ENCODE results near the gene MRGPRX1. TPM values are rescaled to one million over a fixed set of nuclear protein-coding genes. Genes with fewer than 3 reads are reported as not detected.

The MRGPRX1 gene
- total RNA-seq, 1 experiment from 2014 or later, result not detected

DNA sequence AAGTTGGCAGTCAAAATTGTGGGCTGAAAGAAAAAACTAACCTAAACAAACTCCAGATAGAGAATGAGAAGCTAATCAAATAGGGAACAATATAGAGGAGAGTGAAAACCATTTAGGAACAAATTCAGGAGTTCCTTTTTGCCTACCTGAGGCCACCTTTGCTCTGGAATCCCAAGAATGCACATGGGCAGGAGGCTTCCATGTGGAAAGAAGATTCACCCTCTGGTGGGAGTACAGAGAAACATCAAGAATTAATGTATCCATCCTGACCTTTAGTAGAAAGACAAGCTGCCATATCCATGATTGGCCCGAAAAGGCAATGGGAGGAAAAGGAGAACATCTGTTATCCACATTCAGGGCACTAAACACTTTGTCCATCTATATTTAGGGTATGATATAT is 35.0 kb upstream of the MRGPRX1 start:
- TF ChIP-seq, protein P1, sequence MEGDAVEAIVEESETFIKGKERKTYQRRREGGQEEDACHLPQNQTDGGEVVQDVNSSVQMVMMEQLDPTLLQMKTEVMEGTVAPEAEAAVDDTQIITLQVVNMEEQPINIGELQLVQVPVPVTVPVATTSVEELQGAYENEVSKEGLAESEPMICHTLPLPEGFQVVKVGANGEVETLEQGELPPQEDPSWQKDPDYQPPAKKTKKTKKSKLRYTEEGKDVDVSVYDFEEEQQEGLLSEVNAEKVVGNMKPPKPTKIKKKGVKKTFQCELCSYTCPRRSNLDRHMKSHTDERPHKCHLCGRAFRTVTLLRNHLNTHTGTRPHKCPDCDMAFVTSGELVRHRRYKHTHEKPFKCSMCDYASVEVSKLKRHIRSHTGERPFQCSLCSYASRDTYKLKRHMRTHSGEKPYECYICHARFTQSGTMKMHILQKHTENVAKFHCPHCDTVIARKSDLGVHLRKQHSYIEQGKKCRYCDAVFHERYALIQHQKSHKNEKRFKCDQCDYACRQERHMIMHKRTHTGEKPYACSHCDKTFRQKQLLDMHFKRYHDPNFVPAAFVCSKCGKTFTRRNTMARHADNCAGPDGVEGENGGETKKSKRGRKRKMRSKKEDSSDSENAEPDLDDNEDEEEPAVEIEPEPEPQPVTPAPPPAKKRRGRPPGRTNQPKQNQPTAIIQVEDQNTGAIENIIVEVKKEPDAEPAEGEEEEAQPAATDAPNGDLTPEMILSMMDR (IDR thresholded peaks at IDR 0.05; ENCODE audit: unreplicated experiment), result no peak
- H3K36me3 Mint-ChIP-seq (ENCODE audit: insufficient read depth, unreplicated experiment), result no peaks in the 10 kb centered on the region
- H3K27ac Mint-ChIP-seq (ENCODE audit: low read depth, unreplicated experiment), result no peak overlapping the region
- no peak for DNase-seq (ENCODE audit: unreplicated experiment)
- peaks cover 74% of the 10 kb centered on the region for H3K27me3 Mint-ChIP-seq (ENCODE audit: insufficient read depth, unreplicated experiment)
- CTCF ChIA-PET, result no interaction called here
- H3K9me3 Mint-ChIP-seq (ENCODE audit: unreplicated experiment), result no peaks in the 10 kb centered on the region
- no peaks in the 10 kb centered on the region for H3K4me1 Mint-ChIP-seq (ENCODE audit: insufficient read depth, unreplicated experiment)
- BruUV-seq (replicated peaks), result no TSS peak
- no peak overlapping the region for H3K4me3 Mint-ChIP-seq (ENCODE audit: unreplicated experiment)
- POLR2A ChIA-PET, result interaction anchor here (0.7 kb wide), 1 partner anchor 71 kb away, joined by 4 read pairs; no protein-coding TSS in a partner anchor
- intact Hi-C loops (cut with micrococcal nuclease), result no loop called here

DNA sequence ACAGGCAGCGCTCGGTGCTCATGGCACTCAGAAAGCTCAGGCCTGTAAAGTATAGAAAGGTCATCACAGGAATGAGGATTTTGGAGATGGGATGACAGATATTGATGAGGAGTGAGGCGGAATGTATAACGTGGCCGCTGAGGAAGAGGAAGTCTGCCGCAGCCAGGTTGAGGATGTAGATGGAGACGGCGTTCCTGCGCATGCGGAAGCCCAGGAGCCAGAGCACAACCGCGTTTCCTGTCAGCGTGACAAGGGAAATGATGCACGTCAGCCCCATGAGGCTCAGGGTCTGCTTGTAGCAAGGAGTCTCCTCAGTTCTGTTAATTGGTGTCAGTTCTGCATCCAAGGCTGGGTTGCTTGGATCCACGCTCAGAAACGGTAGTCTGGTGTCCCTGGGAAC is 33.1 kb upstream of the MRGPRX1 start:
- BruUV-seq (replicated peaks), result no TSS peak
- H3K36me3 Mint-ChIP-seq (ENCODE audit: insufficient read depth, unreplicated experiment), result no peaks in the 10 kb centered on the region
- TF ChIP-seq, protein P1 (IDR thresholded peaks at IDR 0.05; ENCODE audit: unreplicated experiment), result no peak
- H3K9me3 Mint-ChIP-seq (ENCODE audit: unreplicated experiment), result no peaks in the 10 kb centered on the region
- no peak overlapping the region for H3K27ac Mint-ChIP-seq (ENCODE audit: low read depth, unreplicated experiment)
- H3K4me1 Mint-ChIP-seq (ENCODE audit: insufficient read depth, unreplicated experiment), result no peaks in the 10 kb centered on the region
- H3K27me3 Mint-ChIP-seq (ENCODE audit: insufficient read depth, unreplicated experiment), result peaks cover 92% of the 10 kb centered on the region
- CTCF ChIA-PET, result no interaction called here
- H3K4me3 Mint-ChIP-seq (ENCODE audit: unreplicated experiment), result no peak overlapping the region
- intact Hi-C loops (cut with micrococcal nuclease), result no loop called here
- POLR2A ChIA-PET, result no interaction called here
- no peak for DNase-seq (ENCODE audit: unreplicated experiment)

DNA sequence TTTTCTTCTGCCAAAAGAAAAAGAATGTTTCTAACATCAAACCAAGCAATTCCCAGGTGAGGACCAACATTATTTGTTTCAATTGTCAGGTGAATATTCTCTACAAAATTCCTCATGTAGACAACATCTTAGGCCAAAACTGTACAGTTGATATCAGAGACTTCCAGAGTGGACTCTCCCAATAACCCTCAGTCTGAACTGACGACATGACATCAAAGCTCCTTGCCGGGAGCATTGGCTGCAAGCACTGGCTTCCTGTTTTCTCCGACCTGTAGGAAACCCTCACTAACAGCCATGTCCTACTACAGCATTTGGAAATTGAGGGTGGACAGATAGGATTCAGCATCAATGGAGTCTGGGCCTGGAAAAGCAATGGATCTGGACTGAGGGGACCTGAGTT is 30.5 kb upstream of the MRGPRX1 start:
- CTCF ChIA-PET, result no interaction called here
- intact Hi-C loops (cut with micrococcal nuclease), result no loop called here
- POLR2A ChIA-PET, result no interaction called here

DNA sequence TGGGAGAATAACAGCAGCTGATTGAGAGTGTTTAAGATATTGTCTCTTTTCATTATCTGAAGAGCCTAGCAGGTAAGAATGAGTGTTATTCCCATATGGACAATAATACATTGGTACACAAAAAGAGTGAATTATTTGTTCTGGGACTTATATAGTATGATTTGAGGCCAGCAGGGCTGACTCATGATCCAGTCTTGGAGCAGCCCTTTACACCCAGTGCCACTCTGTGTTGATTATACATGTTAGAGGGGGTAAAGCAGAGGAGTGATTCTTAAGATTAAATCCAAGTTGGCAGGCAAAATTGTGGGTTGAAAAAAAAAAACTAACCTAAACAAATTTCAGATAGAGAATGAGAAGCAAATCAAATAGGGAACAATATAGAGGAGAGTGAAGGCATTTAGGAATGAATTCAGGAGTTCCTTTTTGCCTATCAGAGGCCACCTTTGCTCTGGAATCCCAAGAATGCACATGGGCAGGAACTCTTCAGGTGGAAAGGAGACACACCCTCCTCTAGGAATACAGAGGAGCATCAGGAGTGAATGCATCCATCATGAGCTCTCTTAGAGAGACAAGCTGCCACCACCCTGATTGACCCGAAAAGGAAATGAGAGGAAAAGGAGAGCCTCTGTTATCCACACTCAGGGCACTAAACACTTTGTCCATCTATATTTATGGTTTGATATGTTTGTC is 19.2 kb upstream of the MRGPRX1 start:
- H3K4me3 Mint-ChIP-seq (ENCODE audit: unreplicated experiment), result no peak overlapping the region
- no peaks in the 10 kb centered on the region for H3K36me3 Mint-ChIP-seq (ENCODE audit: insufficient read depth, unreplicated experiment)
- DNase-seq (ENCODE audit: unreplicated experiment), result no peak
- H3K9me3 Mint-ChIP-seq (ENCODE audit: unreplicated experiment), result no peaks in the 10 kb centered on the region
- peaks cover 74% of the 10 kb centered on the region for H3K27me3 Mint-ChIP-seq (ENCODE audit: insufficient read depth, unreplicated experiment)
- no TSS peak for BruUV-seq (replicated peaks)
- POLR2A ChIA-PET, result interaction anchor here (0.7 kb wide), 1 partner anchor 839 kb away, joined by 3 read pairs; no protein-coding TSS in a partner anchor
- no peaks in the 10 kb centered on the region for H3K4me1 Mint-ChIP-seq (ENCODE audit: insufficient read depth, unreplicated experiment)
- TF ChIP-seq, protein P1 (IDR thresholded peaks at IDR 0.05; ENCODE audit: unreplicated experiment), result no peak
- H3K27ac Mint-ChIP-seq (ENCODE audit: low read depth, unreplicated experiment), result no peak overlapping the region
- CTCF ChIA-PET, result interaction anchor here (0.6 to 0.7 kb wide), 3 partner anchors 125 to 852 kb away, joined by 3 read pairs; no protein-coding TSS in a partner anchor
- intact Hi-C loops (cut with micrococcal nuclease), result no loop called here

More for the DNA sequence above, 30.5 kb upstream of the MRGPRX1 start:
- Mint-ChIP-seq H3K9me3 (ENCODE audit: unreplicated experiment) (no peaks in the 10 kb centered on the region), H3K4me3 (ENCODE audit: unreplicated experiment) (no peak overlapping the region), H3K36me3 (ENCODE audit: insufficient read depth, unreplicated experiment) (no peaks in the 10 kb centered on the region), H3K4me1 (ENCODE audit: insufficient read depth, unreplicated experiment) (no peaks in the 10 kb centered on the region), H3K27ac (ENCODE audit: low read depth, unreplicated experiment) (no peak overlapping the region), H3K27me3 (ENCODE audit: insufficient read depth, unreplicated experiment) (peaks cover 96% of the 10 kb centered on the region)
- no TSS peak for BruUV-seq (replicated peaks)
- TF ChIP-seq, protein P1 (IDR thresholded peaks at IDR 0.05; ENCODE audit: unreplicated experiment), result no peak
- no peak for DNase-seq (ENCODE audit: unreplicated experiment)

Measured in MCF 10A (cell line).